PC-9 (cell line): ENCODE measurements around the gene GPR183. TPM values are rescaled to one million over a fixed set of nuclear protein-coding genes. Genes with fewer than 3 reads are reported as not detected.

Experiments
- BruUV-seq: library from RNA; stranded (reverse); fragments of 400-500 nt; replicated peaks from 2 replicates; lab custom pipeline; 2021; lab: Mats Ljungman, UMichigan
- CTCF ChIA-PET: fragments of 300-600 bp; sonication (Branson Sonifier 250); formaldehyde crosslinking; loops from one replicate; lab custom pipeline; 2022; ENCODE audit warnings: antibody characterized with exemption; lab: Charles Lee
- POLR2A ChIA-PET: fragments of 300-600 bp; sonication (Branson Sonifier 250); formaldehyde crosslinking; loops from one replicate; lab custom pipeline; 2022; ENCODE audit warnings: antibody characterized with exemption; ENCODE audit not compliant: unreplicated experiment; lab: Charles Lee
- DNase-seq, 2 experiments: peaks; one replicate each; pipeline versions ENCODE4 v3.0.0 to v3.0.0-alpha.2; 2015 to 2022; ENCODE audit warnings: mixed read lengths in 1 of 2
- H2AFZ ChIP-seq: fragments of 200-600 bp; sonication (generic); 2 replicates; pipeline ENCODE4 v1.8.1; 2017; ENCODE audit warnings: antibody characterized with exemption
- H3F3A ChIP-seq: fragments of 200-600 bp; sonication (generic); 2 replicates; pipeline ENCODE4 v1.8.1; 2017; ENCODE audit warnings: antibody characterized with exemption, mild to moderate bottlenecking, low read depth; ENCODE audit not compliant: insufficient read depth
- H3K27ac ChIP-seq: fragments of 200-600 bp; sonication (generic); 2 replicates; pipeline ENCODE4 v1.6.1; 2016; ENCODE audit warnings: mixed run types
- H3K27me3 ChIP-seq: fragments of 200-600 bp; sonication (generic); 2 replicates; pipeline ENCODE4 v1.6.1; 2016; ENCODE audit warnings: low read depth, mixed run types; ENCODE audit not compliant: insufficient read depth
- H3K36me3 ChIP-seq: fragments of 200-600 bp; sonication (generic); 2 replicates; pipeline ENCODE4 v1.6.1; 2016; ENCODE audit warnings: low read depth, mixed run types
- H3K4me1 ChIP-seq: fragments of 200-600 bp; sonication (generic); replicated peaks from 2 replicates; pipeline ENCODE4 v1.6.1; 2016; ENCODE audit warnings: mixed run types; ENCODE audit not compliant: insufficient read depth
- H3K4me2 ChIP-seq: fragments of 200-600 bp; sonication (generic); 2 replicates; pipeline ENCODE4 v1.6.1; 2017; ENCODE audit warnings: mixed run types
- H3K4me3 ChIP-seq: fragments of 200-600 bp; sonication (generic); 2 replicates; pipeline ENCODE4 v1.6.1; 2016; ENCODE audit warnings: mixed run types
- H3K79me2 ChIP-seq: fragments of 200-600 bp; sonication (generic); 2 replicates; pipeline ENCODE4 v1.6.1; 2017; ENCODE audit warnings: low read depth, mixed run types
- H3K9me2 ChIP-seq: fragments of 200-600 bp; sonication (generic); 2 replicates; pipeline ENCODE4 v1.8.1; 2017; ENCODE audit warnings: mild to moderate bottlenecking; ENCODE audit not compliant: insufficient read depth
- H3K9me3 ChIP-seq: fragments of 200-600 bp; sonication (generic); 2 replicates; pipeline ENCODE4 v1.8.1; 2016; ENCODE audit warnings: low read depth; ENCODE audit not compliant: insufficient read depth
- H4K20me1 ChIP-seq: fragments of 200-600 bp; sonication (generic); 2 replicates; pipeline ENCODE4 v1.8.1; 2017; ENCODE audit not compliant: insufficient read depth
- CTCF ChIP-seq: fragments of 200-600 bp; sonication (generic); conservative IDR thresholded peaks from 2 replicates; pipeline ENCODE4 v1.6.1; 2017; ENCODE audit warnings: mixed run types, antibody characterized with exemption, mild to moderate bottlenecking, moderate library complexity
- EZH2 ChIP-seq: fragments of 200-600 bp; sonication (generic); IDR thresholded peaks from 2 replicates; pipeline ENCODE4 v1.8.0; 2017; ENCODE audit warnings: antibody characterized with exemption, low read depth
- intact Hi-C: fragments of 100-400 bp; cut with micrococcal nuclease; formaldehyde crosslinking; loops from one replicate; pipeline ENCODE4 v1.10.0; 2022; ENCODE audit not compliant: unreplicated experiment
- total RNA-seq: library from RNA; stranded (reverse); gene quantifications from 2 replicates; pipeline ENCODE4 v1.2.3, GENCODE V29; 2021

The GPR183 gene
- total RNA-seq, 1 experiment from 2014 or later = not detected

- ChIA-PET POLR2A (no interaction called here), CTCF (no interaction called here)
- TF ChIP-seq CTCF (no peak), EZH2 (no peak)
- Histone ChIP-seq H3K4me1 (no peaks in the 10 kb centered on the region), H3K9me3 (no peaks in the 10 kb centered on the region), H3K79me2 (no peaks in the 10 kb centered on the region), H3K4me2 (no peak overlapping the region), H3K27ac (no peak overlapping the region), H2AFZ (no peak overlapping the region), H3F3A (no peaks in the 10 kb centered on the region; the same call in 1 of the 2 replicates), H3K36me3 (0 out of 2 replicates have a peak, but pooled peaks cover 14% of the 10 kb centered on the region), H4K20me1 (peaks cover 6% of the 10 kb centered on the region; the same call in 1 of the 2 replicates), H3K27me3 (no peaks in the 10 kb centered on the region), H3K4me3 (no peak overlapping the region), H3K9me2 (no peaks in the 10 kb centered on the region)
- intact Hi-C loops = no loop called here
- no TSS peak for BruUV-seq
- no peak for DNase-seq
These were observed 46.0 kb upstream of the GPR183 start for GRCh38 chr13:99353246-99353600.

- Histone ChIP-seq H3K9me2 (no peaks in the 10 kb centered on the region), H3K27ac (no peak overlapping the region), H4K20me1 (peaks cover 6% of the 10 kb centered on the region; the same call in 1 of the 2 replicates), H3K4me1 (no peaks in the 10 kb centered on the region), H3K27me3 (no peaks in the 10 kb centered on the region), H3K36me3 (0 out of 2 replicates have a peak, but pooled peaks cover 11% of the 10 kb centered on the region), H3K4me2 (no peak overlapping the region), H3F3A (no peaks in the 10 kb centered on the region; the same call in 1 of the 2 replicates), H2AFZ (no peak overlapping the region), H3K79me2 (no peaks in the 10 kb centered on the region), H3K9me3 (no peaks in the 10 kb centered on the region), H3K4me3 (no peak overlapping the region)
- intact Hi-C loops = no loop called here
- no peak for TF ChIP-seq EZH2
- no peak for TF ChIP-seq CTCF
- no TSS peak for BruUV-seq
- DNase-seq = no peak
- ChIA-PET POLR2A (no interaction called here), CTCF (no interaction called here)
These were observed 45.4 kb upstream of the GPR183 start for GRCh38 chr13:99352351-99353245.

- ChIA-PET POLR2A (no interaction called here), CTCF (no interaction called here)
- intact Hi-C loops = no loop called here
- no peak for TF ChIP-seq CTCF
- no peak for TF ChIP-seq EZH2
- H2AFZ ChIP-seq = no peak overlapping the region
- H4K20me1 ChIP-seq = peaks cover 6% of the 10 kb centered on the region; the same call in 1 of the 2 replicates
- no peaks in the 10 kb centered on the region for H3K9me2 ChIP-seq
- H3F3A ChIP-seq = no peaks in the 10 kb centered on the region; the same call in 1 of the 2 replicates
- DNase-seq = no peak
- 0 out of 2 replicates have a peak, but pooled peaks cover 8% of the 10 kb centered on the region for H3K36me3 ChIP-seq
- no peak overlapping the region for H3K4me2 ChIP-seq
- H3K9me3 ChIP-seq = no peaks in the 10 kb centered on the region
- H3K4me3 ChIP-seq = no peak overlapping the region
- no peak overlapping the region for H3K27ac ChIP-seq
- no TSS peak for BruUV-seq
- no peaks in the 10 kb centered on the region for H3K79me2 ChIP-seq
- no peaks in the 10 kb centered on the region for H3K4me1 ChIP-seq
- no peaks in the 10 kb centered on the region for H3K27me3 ChIP-seq
These were observed 44.6 kb upstream of the GPR183 start for GRCh38 chr13:99351772-99352171.
